ENCODE measurements around the gene LGALSL. TPM values are rescaled to one million over a fixed set of nuclear protein-coding genes. Genes with fewer than 3 reads are reported as not detected.

The LGALSL gene
- total RNA-seq, 1 donor = 3.6 TPM

GRCh38 chr2:64426183-64426952, 27.6 kb upstream of the LGALSL start:
- Histone ChIP-seq H3K9me3 (ENCODE audit: low read depth, low read length) (no peaks in the 10 kb centered on the region), H3K79me2 (ENCODE audit: insufficient read depth, low read length) (no peaks in the 10 kb centered on the region), H3K36me3 (ENCODE audit: insufficient read depth, low read length) (no peaks in the 10 kb centered on the region), H3K4me3 (ENCODE audit: insufficient read depth, low read length) (no peak overlapping the region), H2AFZ (ENCODE audit: low read length) (no peak overlapping the region), H3K27me3 (ENCODE audit: insufficient read depth, low read length) (peaks cover 16% of the 10 kb centered on the region), H3K4me1 (ENCODE audit: insufficient read depth, low read length) (peaks cover 4% of the 10 kb centered on the region), H4K20me1 (ENCODE audit: insufficient read depth, low read length) (no peaks in the 10 kb centered on the region), H3K27ac (ENCODE audit: low read depth, low read length) (no peak overlapping the region), H3K4me2 (ENCODE audit: insufficient read depth, low read length) (no peak overlapping the region)
- DNase-seq (ENCODE audit: insufficient read length, low spot score, missing footprints) = peak; percentile 57
- no peak for TF ChIP-seq CTCF (IDR thresholded peaks at IDR 0.05; ENCODE audit: extremely low read depth, low read depth, low read length)

GRCh38 chr2:64434039-64434657, 19.8 kb upstream of the LGALSL start:
- Histone ChIP-seq H3K4me2 (ENCODE audit: insufficient read depth, low read length) (no peak overlapping the region), H3K27me3 (ENCODE audit: insufficient read depth, low read length) (peaks cover 44% of the 10 kb centered on the region)
- DNase-seq (ENCODE audit: insufficient read length, low spot score, missing footprints) = no peak

GRCh38 chr2:64437883-64438282, 16.1 kb upstream of the LGALSL start:
- no peaks in the 10 kb centered on the region for H3K9me3 ChIP-seq (ENCODE audit: low read depth, low read length)
- no peaks in the 10 kb centered on the region for H3K4me1 ChIP-seq (ENCODE audit: insufficient read depth, low read length)
- H3K27ac ChIP-seq (ENCODE audit: low read depth, low read length) = no peak overlapping the region
- H3K4me3 ChIP-seq (ENCODE audit: insufficient read depth, low read length) = no peak overlapping the region
- peaks cover 58% of the 10 kb centered on the region for H3K27me3 ChIP-seq (ENCODE audit: insufficient read depth, low read length)
- no peak overlapping the region for H3K4me2 ChIP-seq (ENCODE audit: insufficient read depth, low read length)
- H4K20me1 ChIP-seq (ENCODE audit: insufficient read depth, low read length) = no peaks in the 10 kb centered on the region
- no peaks in the 10 kb centered on the region for H3K79me2 ChIP-seq (ENCODE audit: insufficient read depth, low read length)
- no peak for TF ChIP-seq CTCF (IDR thresholded peaks at IDR 0.05; ENCODE audit: extremely low read depth, low read depth, low read length)
- no peaks in the 10 kb centered on the region for H3K36me3 ChIP-seq (ENCODE audit: insufficient read depth, low read length)
- DNase-seq (ENCODE audit: insufficient read length, low spot score, missing footprints) = no peak
- no peak overlapping the region for H2AFZ ChIP-seq (ENCODE audit: low read length)

More at GRCh38 chr2:64434039-64434657, 19.8 kb upstream of the LGALSL start:
- Histone ChIP-seq H3K9me3 (ENCODE audit: low read depth, low read length) (no peaks in the 10 kb centered on the region), H3K27ac (ENCODE audit: low read depth, low read length) (no peak overlapping the region), H3K36me3 (ENCODE audit: insufficient read depth, low read length) (no peaks in the 10 kb centered on the region), H3K4me1 (ENCODE audit: insufficient read depth, low read length) (no peaks in the 10 kb centered on the region), H3K79me2 (ENCODE audit: insufficient read depth, low read length) (no peaks in the 10 kb centered on the region), H4K20me1 (ENCODE audit: insufficient read depth, low read length) (no peaks in the 10 kb centered on the region), H3K4me3 (ENCODE audit: insufficient read depth, low read length) (no peak overlapping the region), H2AFZ (ENCODE audit: low read length) (no peak overlapping the region)
- TF ChIP-seq CTCF (IDR thresholded peaks at IDR 0.05; ENCODE audit: extremely low read depth, low read depth, low read length) = no peak

GRCh38 chr2:64439194-64439593, 14.8 kb upstream of the LGALSL start:
- Histone ChIP-seq H3K36me3 (ENCODE audit: insufficient read depth, low read length) (no peaks in the 10 kb centered on the region), H3K4me3 (ENCODE audit: insufficient read depth, low read length) (no peak overlapping the region), H2AFZ (ENCODE audit: low read length) (no peak overlapping the region), H3K79me2 (ENCODE audit: insufficient read depth, low read length) (no peaks in the 10 kb centered on the region), H3K4me1 (ENCODE audit: insufficient read depth, low read length) (no peaks in the 10 kb centered on the region), H3K27me3 (ENCODE audit: insufficient read depth, low read length) (peaks cover 65% of the 10 kb centered on the region), H3K9me3 (ENCODE audit: low read depth, low read length) (no peaks in the 10 kb centered on the region), H4K20me1 (ENCODE audit: insufficient read depth, low read length) (no peaks in the 10 kb centered on the region), H3K27ac (ENCODE audit: low read depth, low read length) (no peak overlapping the region), H3K4me2 (ENCODE audit: insufficient read depth, low read length) (no peak overlapping the region)
- no peak for DNase-seq (ENCODE audit: insufficient read length, low spot score, missing footprints)
- TF ChIP-seq CTCF (IDR thresholded peaks at IDR 0.05; ENCODE audit: extremely low read depth, low read depth, low read length) = no peak

Measured in osteoblast (primary cell).